ENCODE data around the gene RNASE7.

DNA sequence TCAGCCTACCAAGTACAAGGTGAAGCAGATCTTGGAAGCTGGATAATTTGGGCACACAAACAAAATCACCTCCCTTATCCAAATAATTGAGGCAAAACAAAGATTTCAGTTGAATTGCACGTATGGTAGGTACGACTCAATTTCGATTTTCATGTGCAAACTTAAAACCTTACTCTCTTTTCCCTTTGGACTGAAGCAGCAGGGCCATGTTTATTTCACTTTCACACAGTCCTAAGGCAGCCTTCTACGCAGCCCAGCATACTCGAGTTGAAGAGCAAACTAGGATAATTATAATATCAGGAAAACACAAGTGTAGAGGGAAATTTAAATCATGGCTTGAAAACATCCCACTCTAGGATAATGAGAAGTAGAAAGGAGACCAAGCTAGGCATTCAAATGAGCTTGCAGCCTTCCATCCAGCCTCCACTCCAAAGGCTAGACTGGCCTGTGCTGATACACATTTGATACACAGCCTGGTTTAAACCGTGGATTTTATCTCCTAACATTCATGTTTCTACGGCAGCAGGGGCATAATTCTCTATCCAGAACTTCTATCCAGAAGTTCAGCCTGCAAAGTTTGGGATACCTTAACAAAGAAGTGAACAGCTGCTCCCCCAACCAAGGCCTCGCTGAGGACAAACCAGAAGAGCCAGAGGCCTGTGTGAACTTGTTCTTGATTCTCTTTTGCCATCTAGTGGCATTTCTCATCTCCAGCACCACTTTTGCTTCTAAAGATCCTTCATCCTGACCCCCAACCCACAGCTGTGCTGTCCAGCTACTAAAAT, 2.4 kb upstream of the RNASE7 start:
- TF ChIP-seq, protein P1, sequence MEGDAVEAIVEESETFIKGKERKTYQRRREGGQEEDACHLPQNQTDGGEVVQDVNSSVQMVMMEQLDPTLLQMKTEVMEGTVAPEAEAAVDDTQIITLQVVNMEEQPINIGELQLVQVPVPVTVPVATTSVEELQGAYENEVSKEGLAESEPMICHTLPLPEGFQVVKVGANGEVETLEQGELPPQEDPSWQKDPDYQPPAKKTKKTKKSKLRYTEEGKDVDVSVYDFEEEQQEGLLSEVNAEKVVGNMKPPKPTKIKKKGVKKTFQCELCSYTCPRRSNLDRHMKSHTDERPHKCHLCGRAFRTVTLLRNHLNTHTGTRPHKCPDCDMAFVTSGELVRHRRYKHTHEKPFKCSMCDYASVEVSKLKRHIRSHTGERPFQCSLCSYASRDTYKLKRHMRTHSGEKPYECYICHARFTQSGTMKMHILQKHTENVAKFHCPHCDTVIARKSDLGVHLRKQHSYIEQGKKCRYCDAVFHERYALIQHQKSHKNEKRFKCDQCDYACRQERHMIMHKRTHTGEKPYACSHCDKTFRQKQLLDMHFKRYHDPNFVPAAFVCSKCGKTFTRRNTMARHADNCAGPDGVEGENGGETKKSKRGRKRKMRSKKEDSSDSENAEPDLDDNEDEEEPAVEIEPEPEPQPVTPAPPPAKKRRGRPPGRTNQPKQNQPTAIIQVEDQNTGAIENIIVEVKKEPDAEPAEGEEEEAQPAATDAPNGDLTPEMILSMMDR (conservative IDR thresholded peaks at IDR 0.05; ENCODE audit: low read depth, low read length) = peak; percentile 67
- TF ChIP-seq EZH2 (IDR thresholded peaks at IDR 0.05; ENCODE audit: low read length, unreplicated experiment) = no peak
